Measurements from ENCODE around the gene HEG1.

GRCh38 chr3:124984754-124985153 is 71.0 kb downstream of the HEG1 start:
- no peak for TF ChIP-seq POLR2AphosphoS5 (IDR thresholded peaks at IDR 0.05; ENCODE audit: low read depth, low read length)
- no peak for TF ChIP-seq POLR2A (IDR thresholded peaks at IDR 0.05; ENCODE audit: low read depth, low read length)
